DMS79 treated with DMSO at 0.1 percent for 48 hours (cell line): ENCODE data around the gene KIF9.
"Not testable (repeated sequence)": the region's sequence is repeated elsewhere in the genome, so short reads cannot be mapped to it uniquely, and the experiment has no call there.

Source experiments
- DNase-seq: peaks from one replicate; lab custom pipeline; 2025; lab: John Stamatoyannopoulos, UW

Gene KIF9

DNA sequence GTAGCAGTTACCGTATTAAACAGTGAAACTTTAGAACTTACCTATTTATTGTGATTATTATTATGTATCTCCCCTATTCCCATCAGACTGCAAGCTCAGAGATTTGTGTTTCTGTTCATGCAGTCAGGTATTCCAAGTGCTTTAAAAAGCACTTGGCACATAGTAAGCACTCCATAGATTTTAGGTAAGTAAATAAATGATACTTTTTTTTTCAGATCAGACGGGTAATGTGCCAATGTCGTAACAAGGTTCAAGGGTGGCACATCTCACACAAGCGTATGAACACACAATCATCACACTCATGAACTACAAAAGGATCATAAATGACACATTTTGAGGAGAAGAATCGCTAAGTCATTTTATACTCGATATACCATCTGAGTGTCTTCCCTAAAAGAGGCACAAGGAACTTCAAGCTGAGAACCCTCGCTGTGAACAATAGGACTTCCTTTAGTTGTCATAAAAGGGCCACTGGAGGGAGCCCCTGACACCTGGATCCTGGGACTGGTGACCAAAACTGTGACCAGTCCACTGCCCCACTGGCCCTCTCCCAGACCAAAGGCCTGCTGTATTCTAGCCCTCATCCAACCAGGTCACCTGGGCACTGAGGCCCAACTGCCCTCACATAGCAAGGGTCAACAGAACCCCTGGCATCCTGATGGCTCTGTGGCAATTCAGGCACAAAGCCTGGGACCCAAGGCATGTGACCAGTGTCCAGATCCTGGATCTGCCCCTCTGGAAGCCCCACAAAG lies 32.1 kb downstream of the KIF9 start:
- DNase-seq, result no peak

GRCh38 chr3:47247131-47248064 lies 35.2 kb downstream of the KIF9 start:
- DNase-seq, result no peak

DNA sequence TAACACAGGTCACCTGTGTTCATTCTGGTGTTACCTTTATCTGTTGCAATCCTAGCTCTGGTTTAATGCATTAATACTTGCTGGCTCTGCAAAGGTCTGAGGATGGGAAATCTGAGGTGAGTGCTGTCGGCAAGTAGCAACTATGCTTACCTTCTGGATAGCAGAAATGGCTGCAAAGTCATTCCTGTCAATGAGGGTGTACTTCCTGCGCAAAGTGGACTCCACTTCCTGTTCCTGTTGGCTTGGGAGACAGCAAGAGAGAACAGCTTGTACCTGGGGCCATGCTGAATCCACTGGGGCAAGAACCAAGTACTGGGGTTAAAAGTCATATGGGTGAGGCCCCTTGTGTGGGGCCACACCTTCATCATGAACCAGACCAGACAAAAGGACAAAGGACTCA lies 37.3 kb downstream of the KIF9 start:
- no peak for DNase-seq

GRCh38 chr3:47244531-47245100 lies 38.0 kb downstream of the KIF9 start:
- DNase-seq, result no peak

GRCh38 chr3:47243419-47244147 lies 39.0 kb downstream of the KIF9 start:
- DNase-seq, result no peak

DNA sequence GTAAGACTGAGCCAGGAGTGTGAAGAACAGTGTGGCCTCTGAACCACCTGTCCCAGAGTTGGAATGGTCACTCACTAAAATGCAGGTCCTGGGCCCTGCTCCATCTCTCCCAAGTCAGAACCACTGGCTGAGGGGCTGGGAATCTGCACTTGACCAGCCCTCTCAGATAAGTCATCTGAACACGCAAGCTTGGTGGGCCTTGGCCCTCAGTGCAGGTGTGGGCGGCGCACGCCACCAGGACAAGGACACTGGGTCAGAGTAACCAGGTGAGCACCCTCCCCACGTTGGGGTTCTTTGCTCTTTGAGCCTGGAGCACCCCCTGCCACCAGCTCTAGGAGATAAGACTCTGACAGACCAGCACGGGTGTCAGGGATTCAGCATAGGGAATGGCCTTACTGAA lies 42.7 kb downstream of the KIF9 start:
- no peak for DNase-seq

GRCh38 chr3:47238017-47238416 lies 44.6 kb downstream of the KIF9 start:
- DNase-seq, result no peak

- no peak for DNase-seq
These were observed 54.5 kb downstream of the KIF9 start for GRCh38 chr3:47228088-47228487.

DNA sequence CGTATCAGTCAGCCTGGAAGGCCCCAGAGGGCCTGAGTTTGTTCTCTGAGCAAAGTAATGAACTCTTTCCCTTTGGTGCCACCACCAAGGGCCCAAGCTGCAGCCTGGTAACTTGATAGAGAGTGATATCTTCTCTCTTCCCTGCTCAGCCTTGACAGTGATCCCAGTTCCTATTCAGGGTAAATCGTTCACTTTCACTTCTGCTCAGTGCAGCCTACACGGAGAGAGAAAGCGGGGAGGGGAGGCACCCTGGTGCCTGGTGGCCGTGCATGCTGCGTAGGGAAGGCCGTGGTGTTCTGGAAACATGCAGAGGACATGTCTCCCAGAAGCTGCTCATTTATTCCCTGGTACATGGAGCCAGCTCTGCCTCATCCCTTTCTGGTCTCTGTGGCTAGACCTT lies 54.9 kb downstream of the KIF9 start:
- DNase-seq, result no peak

DNA sequence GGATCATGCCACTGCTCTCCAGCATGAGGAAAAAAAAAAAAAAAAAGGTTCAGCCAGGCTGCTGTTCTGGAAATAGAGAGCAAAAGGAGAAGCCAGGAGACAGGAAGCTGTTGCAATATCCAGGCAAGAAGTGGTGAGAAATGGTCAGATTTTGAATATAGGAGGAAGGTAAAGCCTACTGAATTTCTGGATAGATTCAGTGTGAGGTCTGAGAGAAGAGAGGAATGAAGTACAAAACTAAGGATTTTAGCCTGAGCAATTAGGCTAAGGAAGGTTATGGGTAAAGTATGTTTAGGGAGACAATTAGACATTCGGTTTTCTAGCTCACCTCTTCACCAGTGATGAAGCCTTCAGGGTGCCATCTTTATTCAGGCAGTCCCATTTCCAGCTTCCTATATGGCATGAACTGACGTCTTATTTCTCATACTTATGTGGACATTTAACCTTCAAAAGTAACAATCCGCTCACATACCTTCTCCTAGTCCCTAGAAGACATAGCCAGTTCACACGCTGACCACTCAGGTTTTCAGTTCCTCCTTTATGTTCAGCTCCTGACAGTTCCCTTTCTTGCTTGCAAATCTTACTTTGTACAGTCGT lies 57.2 kb downstream of the KIF9 start:
- no peak for DNase-seq

- no peak for DNase-seq
These were observed 58.8 kb downstream of the KIF9 start for GRCh38 chr3:47223755-47224154.

DNA sequence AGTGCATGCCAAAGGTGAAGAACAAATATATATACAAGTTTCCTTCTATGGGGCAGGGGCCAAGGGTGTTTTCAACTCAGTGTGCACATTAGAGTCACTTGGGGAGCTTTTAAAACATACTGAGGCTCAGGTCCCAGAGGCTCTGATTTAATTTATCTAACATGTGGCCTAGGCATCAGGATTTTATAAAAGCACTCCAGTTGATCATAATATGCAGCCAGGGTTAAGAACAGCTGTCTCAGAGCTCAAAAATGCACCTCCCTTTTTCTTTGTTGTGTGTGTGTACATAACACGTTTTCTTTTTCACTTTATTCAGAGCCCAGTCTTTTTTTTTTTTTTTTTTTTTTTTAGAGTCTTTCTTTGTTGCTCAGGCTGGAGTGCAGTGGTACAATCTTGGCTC lies 60.8 kb downstream of the KIF9 start:
- no peak for DNase-seq

DNA sequence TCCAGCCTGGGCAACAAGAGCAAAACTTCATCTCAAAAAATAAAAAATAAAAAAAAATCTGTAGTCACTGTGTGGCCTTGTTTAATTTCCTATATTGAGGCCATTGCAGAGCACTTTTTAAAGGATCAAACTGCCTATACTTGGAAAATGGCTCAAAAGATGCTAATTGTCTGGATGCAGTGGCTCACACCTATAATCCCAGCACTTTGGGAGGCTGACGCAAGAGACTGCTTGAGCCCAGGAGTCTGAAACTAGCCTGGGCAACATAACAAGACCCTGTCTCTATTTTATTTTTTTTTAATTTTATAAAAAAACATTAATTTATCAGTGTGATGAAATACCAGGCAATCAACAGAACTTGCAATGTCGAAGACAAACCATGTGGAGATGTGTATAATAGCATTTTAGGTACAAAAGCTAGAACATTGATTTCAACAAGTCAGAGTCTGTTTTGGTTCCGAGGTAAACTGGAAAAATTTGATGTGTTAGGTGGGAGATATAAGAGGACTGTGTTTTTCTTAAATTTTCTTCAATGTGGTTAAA lies 71.7 kb downstream of the KIF9 start:
- no peak for DNase-seq

- DNase-seq, result not testable (repeated sequence)
These were observed 76.6 kb downstream of the KIF9 start for GRCh38 chr3:47206022-47206421.

GRCh38 chr3:47204875-47205274 lies 77.7 kb downstream of the KIF9 start:
- no peak for DNase-seq

GRCh38 chr3:47202542-47202941 lies 80.1 kb downstream of the KIF9 start:
- no peak for DNase-seq

- no peak for DNase-seq
These were observed 85.3 kb downstream of the KIF9 start for GRCh38 chr3:47197287-47197686.

GRCh38 chr3:47194994-47195393 lies 87.6 kb downstream of the KIF9 start:
- DNase-seq, result no peak

DNA sequence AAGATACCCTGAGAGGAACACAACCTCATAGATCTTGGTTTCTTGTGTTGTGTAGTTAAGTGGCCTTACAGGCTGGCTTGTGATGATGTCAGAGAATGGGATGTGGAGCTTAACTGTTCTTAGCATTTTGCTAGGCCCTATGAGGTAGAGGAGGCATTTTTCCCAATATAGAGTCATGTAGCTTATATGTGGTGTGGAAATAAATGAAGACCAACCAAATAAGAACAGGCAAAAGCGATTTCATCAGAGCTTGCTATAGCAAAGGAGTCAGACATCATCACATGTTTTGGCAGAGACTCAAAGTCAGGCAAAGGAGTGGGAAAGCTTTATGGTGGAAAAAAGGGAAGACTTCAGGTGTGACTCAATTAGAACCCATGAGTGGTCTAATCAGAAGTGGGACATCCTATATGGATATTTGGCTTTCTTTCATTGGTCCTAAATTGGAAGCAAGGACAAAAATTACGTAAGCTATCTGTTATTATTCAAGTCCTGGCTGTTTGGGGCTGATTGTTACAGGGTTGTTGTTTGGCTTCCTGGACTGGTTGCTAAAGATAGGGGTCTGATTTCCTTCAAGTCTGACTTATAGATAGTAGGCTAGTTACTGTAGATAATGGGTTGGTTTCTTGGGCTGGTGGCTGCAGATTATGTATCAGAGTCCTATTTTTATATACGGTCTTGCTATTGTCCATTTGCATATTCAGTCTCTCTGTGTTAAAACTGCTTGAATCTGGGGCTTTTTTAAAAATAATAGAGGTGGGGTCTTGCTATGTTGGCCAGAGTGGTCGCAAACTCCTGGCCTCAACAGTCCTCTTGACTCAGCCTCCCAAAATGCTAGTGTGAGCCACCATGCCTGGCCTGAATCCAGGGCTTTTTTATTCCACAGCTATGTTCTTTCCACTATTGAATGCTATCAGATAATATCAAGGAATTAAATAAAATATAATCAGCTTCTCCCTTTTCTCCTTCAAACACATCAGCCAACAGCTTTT lies 88.4 kb downstream of the KIF9 start:
- DNase-seq, result no peak

GRCh38 chr3:47186285-47186684 lies 96.3 kb downstream of the KIF9 start:
- no peak for DNase-seq
